GM18511 (cell line): ENCODE results near the gene SERTAD1.

ENCODE experiments used
- ATAC-seq: cut with Tn5 transposase; IDR thresholded peaks from one replicate; pipeline ENCODE4 v1.9.1; 2021; ENCODE audit warnings: mild to moderate bottlenecking, moderate library complexity; ENCODE audit not compliant: unreplicated experiment

SERTAD1 gene

GRCh38 chr19:40380199-40381037, 45.4 kb downstream of the SERTAD1 start:
- no peak for ATAC-seq

DNA sequence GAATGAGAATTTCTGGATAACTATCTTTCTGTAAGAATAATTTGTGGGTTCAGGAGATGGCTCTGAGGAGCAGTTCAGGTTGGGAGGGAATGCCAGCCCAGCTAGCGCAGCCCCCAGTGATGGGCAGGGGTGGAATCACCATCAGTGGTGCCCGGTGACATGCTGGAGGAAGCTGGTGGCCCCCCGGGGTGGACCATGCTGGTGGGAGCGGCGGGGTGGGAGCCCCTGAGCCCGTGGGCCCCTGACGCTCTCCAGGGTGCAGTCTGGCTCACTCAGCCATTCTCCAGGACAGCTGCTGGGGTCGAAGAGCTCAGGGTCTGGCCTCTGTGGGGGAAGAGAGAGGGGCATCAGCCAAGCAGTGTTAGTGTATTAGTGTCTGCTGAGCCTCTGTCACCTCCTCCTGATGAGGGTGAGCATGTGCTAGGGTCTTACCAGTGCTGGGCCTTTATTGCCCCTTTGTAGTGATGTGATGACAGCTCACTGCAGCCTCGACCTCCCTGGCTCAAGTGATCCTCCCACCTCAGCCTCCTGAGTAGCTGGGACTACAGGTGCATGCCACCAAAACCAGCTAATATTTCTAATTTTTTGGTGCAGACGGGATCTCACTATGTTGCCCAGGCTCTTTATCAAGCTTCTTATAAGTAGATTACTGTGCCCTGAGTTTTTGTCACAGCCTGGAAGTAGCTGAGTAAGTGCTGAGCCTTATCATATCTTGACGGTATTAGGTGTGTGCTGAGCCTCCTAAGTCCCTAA, 46.2 kb downstream of the SERTAD1 start:
- no peak for ATAC-seq

DNA sequence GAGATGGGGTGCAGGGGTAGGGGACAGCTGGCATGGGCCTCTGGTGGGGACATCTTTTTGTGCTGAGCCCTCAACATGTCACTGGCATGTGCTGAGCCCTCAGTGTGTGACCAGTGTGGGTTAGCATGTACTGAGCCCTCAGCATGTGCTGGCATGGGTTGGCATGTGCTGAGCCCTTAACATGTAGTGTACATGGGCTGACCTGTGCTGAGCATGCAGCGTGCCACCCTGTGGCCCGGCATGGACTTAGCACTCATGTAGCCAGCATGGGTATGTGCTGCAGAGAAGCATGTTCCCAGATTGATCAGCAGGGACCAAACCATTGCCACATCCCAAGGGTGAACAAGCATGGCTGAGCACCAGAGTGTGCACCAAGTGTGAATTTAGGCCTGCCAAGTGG, 47.3 kb downstream of the SERTAD1 start:
- no peak for ATAC-seq

DNA sequence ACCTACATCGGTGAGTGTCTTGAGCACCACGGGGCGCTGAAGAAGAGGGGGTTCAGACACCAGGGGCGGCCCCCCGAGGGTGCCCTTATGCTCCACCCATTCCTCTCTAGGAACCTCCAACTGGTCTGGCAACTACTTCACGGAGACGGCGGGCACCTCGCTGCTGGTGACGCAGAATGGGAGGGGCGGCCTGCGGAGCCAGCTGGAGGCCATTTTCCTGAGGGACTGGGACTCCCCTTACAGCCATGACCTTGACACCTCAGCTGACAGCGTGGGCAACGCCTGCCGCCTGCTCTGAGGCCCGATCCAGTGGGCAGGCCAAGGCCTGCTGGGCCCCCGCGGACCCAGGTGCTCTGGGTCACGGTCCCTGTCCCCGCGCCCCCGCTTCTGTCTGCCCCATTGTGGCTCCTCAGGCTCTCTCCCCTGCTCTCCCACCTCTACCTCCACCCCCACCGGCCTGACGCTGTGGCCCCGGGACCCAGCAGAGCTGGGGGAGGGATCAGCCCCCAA, 47.9 kb downstream of the SERTAD1 start:
- ATAC-seq, result no peak

DNA sequence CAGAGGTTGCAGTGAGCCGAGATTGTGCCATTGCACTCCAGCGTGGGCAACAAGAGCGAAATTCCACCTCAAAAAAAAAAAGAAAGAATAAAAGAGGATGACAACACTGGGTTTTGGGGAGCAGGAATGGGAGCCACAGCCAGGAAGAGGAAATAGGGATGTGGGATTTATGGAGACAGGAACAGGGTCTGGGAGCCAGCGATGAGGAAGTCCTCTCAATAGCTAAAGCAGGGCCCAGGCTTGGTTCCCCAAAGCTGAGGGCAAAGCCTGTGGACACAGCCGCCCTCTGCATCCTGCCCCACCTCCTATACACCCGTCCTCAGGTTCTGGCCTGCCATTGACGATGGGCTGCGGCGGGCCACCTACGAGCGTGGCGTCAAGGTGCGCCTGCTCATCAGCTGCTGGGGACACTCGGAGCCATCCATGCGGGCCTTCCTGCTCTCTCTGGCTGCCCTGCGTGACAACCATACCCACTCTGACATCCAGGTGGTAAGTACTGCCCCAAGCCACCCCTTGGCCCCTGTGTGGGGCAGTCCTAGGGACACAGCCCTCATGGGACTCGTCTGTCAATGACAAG, 49.4 kb downstream of the SERTAD1 start:
- ATAC-seq, result no peak

DNA sequence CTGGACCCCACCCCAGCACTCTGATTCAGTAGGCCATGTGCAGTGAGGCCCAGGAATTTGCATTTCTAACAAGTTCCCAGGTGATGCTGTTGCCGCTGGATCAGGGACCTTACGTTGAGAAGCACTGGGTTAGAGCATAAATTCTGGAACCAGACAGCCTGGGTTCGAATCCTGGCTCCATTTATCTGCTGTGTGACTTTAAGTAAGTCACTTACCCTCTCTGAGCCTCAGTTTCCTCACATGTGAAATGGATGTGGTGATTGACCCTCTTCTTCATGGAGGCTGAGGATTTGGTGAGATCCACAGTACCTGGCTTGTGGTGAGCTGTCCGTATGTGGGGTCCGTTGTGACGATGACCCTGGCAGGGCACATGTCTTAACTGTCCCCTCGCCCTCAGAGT, 51.7 kb downstream of the SERTAD1 start:
- no peak for ATAC-seq

DNA sequence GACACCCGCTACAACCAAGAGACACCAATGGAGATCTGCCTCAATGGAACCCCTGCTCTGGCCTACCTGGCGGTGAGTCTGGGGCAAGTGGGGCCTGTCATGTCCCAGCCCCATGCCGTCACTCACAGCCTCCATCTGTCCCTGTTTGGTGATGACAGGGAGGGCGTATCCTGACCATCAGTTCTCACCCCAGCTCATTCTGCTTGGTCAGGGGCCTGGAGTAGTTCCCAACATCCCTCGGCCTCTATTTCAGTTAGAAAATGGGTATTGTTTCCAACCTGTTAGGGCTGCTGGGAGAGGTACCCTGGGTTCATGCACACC, 54.0 kb downstream of the SERTAD1 start:
- ATAC-seq, result no peak
